H1 (cell line): ENCODE data around the gene MDH1. TPM values are rescaled to one million over a fixed set of nuclear protein-coding genes. Genes with fewer than 3 reads are reported as not detected.

Source experiments
- CTCF ChIA-PET: fragments of 300-600 bp; sonication (Branson Sonifier 250); formaldehyde crosslinking; loops from one replicate; lab custom pipeline; 2021; ENCODE audit not compliant: partially characterized antibody; lab: Charles Lee
- POLR2A ChIA-PET: fragments of 300-600 bp; sonication (Branson Sonifier 250); formaldehyde crosslinking; loops from one replicate; lab custom pipeline; 2021; ENCODE audit warnings: inconsistent platforms; ENCODE audit not compliant: partially characterized antibody; lab: Charles Lee
- DNase-seq, 2 experiments: peaks; one replicate each; pipeline versions ENCODE4 v3.0.0 to v3.0.0-alpha.2; 2010 to 2022; ENCODE audit warnings: low spot score in 2 of 2, low read depth in 1 of 2, mixed read lengths in 1 of 2
- FAIRE-seq: peaks from 2 replicates; lab custom pipeline; 2011; peaks lifted over from hg19 to GRCh38; lab: Jason Lieb, UNC
- H2AFZ ChIP-seq: 2 replicates; pipeline ENCODE4 v1.8.1; 2012; ENCODE audit warnings: low read length, inconsistent platforms
- H2AK5ac ChIP-seq: 2 replicates; pipeline ENCODE4 v1.6.1; 2013; ENCODE audit warnings: low read depth, low read length
- H2BK120ac ChIP-seq: replicated peaks from 2 replicates; pipeline ENCODE3; 2013; ENCODE audit warnings: low read depth, low read length, inconsistent platforms
- H2BK12ac ChIP-seq: 2 replicates; pipeline ENCODE4 v1.6.1; 2013; ENCODE audit warnings: low read depth, low read length
- H2BK15ac ChIP-seq: 2 replicates; pipeline ENCODE4 v1.6.1; 2013; ENCODE audit warnings: low read length
- H2BK20ac ChIP-seq: 2 replicates; pipeline ENCODE4 v1.6.1; 2013; ENCODE audit warnings: low read length
- H2BK5ac ChIP-seq: 2 replicates; pipeline ENCODE4 v1.6.1; 2013; ENCODE audit warnings: low read depth, low read length
- H3K14ac ChIP-seq: 2 replicates; pipeline ENCODE4 v1.6.1; 2013; ENCODE audit warnings: inconsistent platforms; ENCODE audit not compliant: insufficient read length
- H3K18ac ChIP-seq: 2 replicates; pipeline ENCODE4 v1.6.1; 2013; ENCODE audit warnings: low read length; ENCODE audit errors: extremely low read depth
- H3K23ac ChIP-seq: 2 replicates; pipeline ENCODE4 v1.6.1; 2013; ENCODE audit warnings: inconsistent platforms; ENCODE audit not compliant: insufficient read length
- H3K23me2 ChIP-seq: 2 replicates; pipeline ENCODE4 v1.6.1; 2013; ENCODE audit warnings: low read depth, low read length
- H3K27ac ChIP-seq: 2 replicates; pipeline ENCODE4 v1.6.1; 2011; ENCODE audit warnings: low read depth, low read length, inconsistent platforms
- H3K27me3 ChIP-seq, 4 experiments: replicated peaks in 1 of 4; 1 replicate in 1 of 4; 2 replicates in 3 of 4; pipeline versions ENCODE4 v1.6.1 to v1.8.1; 2011 to 2013; ENCODE audit warnings: low read length in 3 of 4, mild to moderate bottlenecking in 3 of 4, inconsistent platforms in 2 of 4, mixed read lengths in 2 of 4, moderate library complexity in 1 of 4; ENCODE audit not compliant: control insufficient read depth in 3 of 4, insufficient read depth in 3 of 4; ENCODE audit errors: extremely low read depth in 1 of 4
- H3K36me3 ChIP-seq, 4 experiments: 2 replicates each; pipeline versions ENCODE4 v1.6.1 to v1.8.1; 2011 to 2013; ENCODE audit warnings: mild to moderate bottlenecking in 4 of 4, low read length in 3 of 4, moderate library complexity in 2 of 4, control low read depth in 1 of 4, inconsistent platforms in 1 of 4; ENCODE audit not compliant: insufficient read depth in 4 of 4, control insufficient read depth in 2 of 4
- H3K4ac ChIP-seq: replicated peaks from 2 replicates; pipeline ENCODE3; 2013; ENCODE audit warnings: low read length, low read depth, mixed read lengths, inconsistent platforms; ENCODE audit not compliant: insufficient read length
- H3K4me1 ChIP-seq, 4 experiments: replicated peaks in 1 of 4; 1 replicate in 1 of 4; 2 replicates in 3 of 4; pipeline versions ENCODE4 v1.6.1 to v1.8.1; 2011 to 2013; ENCODE audit warnings: low read length in 3 of 4, inconsistent platforms in 2 of 4, mixed read lengths in 1 of 4; ENCODE audit not compliant: insufficient read depth in 4 of 4, control insufficient read depth in 3 of 4
- H3K4me2 ChIP-seq, 2 experiments: 2 replicates each; pipeline versions ENCODE4 v1.6.1 to v1.8.1; 2011 to 2013; ENCODE audit warnings: low read depth in 2 of 2, low read length in 2 of 2, control low read depth in 1 of 2, inconsistent platforms in 1 of 2, mild to moderate bottlenecking in 1 of 2; ENCODE audit not compliant: insufficient read depth in 1 of 2
- H3K4me3 ChIP-seq, 4 experiments: fragments of 200-600, 300-600 bp in 1 of 4; sonication (generic), shearing (Covaris generic), sonication (Bioruptor Twin) in 1 of 4; 2 replicates each; pipeline versions ENCODE4 v1.5.1 to v1.8.1; 2011 to 2016; ENCODE audit warnings: low read length in 4 of 4, low read depth in 3 of 4, control low read depth in 2 of 4, inconsistent platforms in 2 of 4, mild to moderate bottlenecking in 2 of 4, mixed read lengths in 1 of 4, moderate library complexity in 1 of 4; ENCODE audit not compliant: insufficient read depth in 2 of 4; ENCODE audit errors: extremely low read depth in 1 of 4
- H3K56ac ChIP-seq: replicated peaks from 2 replicates; pipeline ENCODE3; 2013; ENCODE audit warnings: low read depth, mild to moderate bottlenecking, mixed read lengths, low read length, inconsistent platforms; ENCODE audit not compliant: insufficient read length
- H3K79me1 ChIP-seq: 2 replicates; pipeline ENCODE4 v1.6.1; 2013; ENCODE audit warnings: low read depth, low read length, control low read depth
- H3K79me2 ChIP-seq, 2 experiments: 2 replicates each; pipeline versions ENCODE4 v1.6.1 to v1.8.1; 2012 to 2013; ENCODE audit warnings: low read length in 2 of 2, mild to moderate bottlenecking in 2 of 2, inconsistent platforms in 1 of 2; ENCODE audit not compliant: insufficient read depth in 2 of 2, control insufficient read depth in 1 of 2
- H3K9ac ChIP-seq, 4 experiments: replicated peaks in 1 of 4; 1 replicate in 1 of 4; 2 replicates in 3 of 4; pipeline versions ENCODE4 v1.6.1 to v1.8.1; 2011 to 2013; ENCODE audit warnings: low read depth in 3 of 4, low read length in 3 of 4, control low read depth in 2 of 4, mild to moderate bottlenecking in 2 of 4, moderate library complexity in 2 of 4, inconsistent platforms in 1 of 4; ENCODE audit errors: extremely low read depth in 1 of 4
- H3K9me3 ChIP-seq, 2 experiments: 2 replicates each; pipeline versions ENCODE4 v1.6.1 to v1.8.1; 2012 to 2013; ENCODE audit warnings: mild to moderate bottlenecking in 2 of 2, moderate library complexity in 2 of 2, control low read depth in 1 of 2, inconsistent platforms in 1 of 2, low read depth in 1 of 2, low read length in 1 of 2, mixed read lengths in 1 of 2; ENCODE audit not compliant: insufficient read depth in 2 of 2
- H4K20me1 ChIP-seq, 2 experiments: replicated peaks in 1 of 2; 2 replicates each; pipeline versions ENCODE3 to v1.8.1; 2011 to 2013; ENCODE audit warnings: inconsistent platforms in 2 of 2, low read length in 2 of 2, mild to moderate bottlenecking in 1 of 2; ENCODE audit not compliant: insufficient read depth in 2 of 2, control insufficient read depth in 1 of 2
- H4K5ac ChIP-seq: 2 replicates; pipeline ENCODE4 v1.6.1; 2013; ENCODE audit warnings: low read length, low read depth, mixed read lengths, inconsistent platforms; ENCODE audit not compliant: insufficient read length
- H4K8ac ChIP-seq: 2 replicates; pipeline ENCODE4 v1.8.0; 2013; ENCODE audit warnings: mild to moderate bottlenecking, moderate library complexity, low read length, inconsistent platforms; ENCODE audit not compliant: insufficient read depth; ENCODE audit errors: extremely low read depth
- H4K91ac ChIP-seq: replicated peaks from 2 replicates; pipeline ENCODE3; 2013; ENCODE audit warnings: low read length, mixed read lengths, inconsistent platforms; ENCODE audit not compliant: insufficient read length
- BCL11A ChIP-seq, 2 experiments: IDR thresholded peaks; one replicate each; pipeline ENCODE4 v1.6.1; 2011; ENCODE audit warnings: low read depth in 2 of 2, low read length in 2 of 2, mild to moderate bottlenecking in 2 of 2
- BRCA1 ChIP-seq: IDR thresholded peaks from 2 replicates; pipeline ENCODE4 v1.6.1; 2012; ENCODE audit warnings: low read depth, low read length, improper control_type of control experiment
- CHD2 ChIP-seq: IDR thresholded peaks from 2 replicates; pipeline ENCODE4 v1.6.1; 2012; ENCODE audit warnings: low read length, improper control_type of control experiment
- FOSL1 ChIP-seq: IDR thresholded peaks from 2 replicates; pipeline ENCODE4 v1.6.1; 2011; ENCODE audit warnings: mild to moderate bottlenecking, low read depth, low read length, moderate library complexity; ENCODE audit not compliant: insufficient read depth
- JUN ChIP-seq: IDR thresholded peaks from 2 replicates; pipeline ENCODE4 v1.6.1; 2011; ENCODE audit warnings: low read depth, mild to moderate bottlenecking, improper control_type of control experiment, low read length
- KDM4A ChIP-seq: IDR thresholded peaks from one replicate; pipeline ENCODE4 v1.7.1; 2012; ENCODE audit warnings: low read depth, mild to moderate bottlenecking, moderate library complexity, low read length, inconsistent platforms; ENCODE audit not compliant: severe bottlenecking
- NANOG ChIP-seq: IDR thresholded peaks from 2 replicates; pipeline ENCODE4 v1.6.1; 2011; ENCODE audit warnings: low read length, low read depth, mild to moderate bottlenecking, inconsistent platforms; ENCODE audit not compliant: insufficient read depth, poor library complexity, severe bottlenecking
- NRF1 ChIP-seq: IDR thresholded peaks from 2 replicates; pipeline ENCODE4 v1.6.1; 2011; ENCODE audit warnings: mild to moderate bottlenecking, low read depth, low read length, improper control_type of control experiment
- TCF12 ChIP-seq: IDR thresholded peaks from 2 replicates; pipeline ENCODE4 v1.6.1; 2011; ENCODE audit warnings: low read depth, mild to moderate bottlenecking, low read length
- WGBS, 2 experiments: shearing (Covaris generic) in 1 of 2; methylation state at CpG; one replicate each; pipeline versions ENCODE4 v1.1.6 to v1.1.7; 2013 to 2015; ENCODE audit warnings: low lambda C conversion rate in 2 of 2, mixed read lengths in 2 of 2, inconsistent platforms in 1 of 2, low coverage in 1 of 2, missing lambda C conversion rate in 1 of 2; ENCODE audit not compliant: insufficient replicate concordance in 2 of 2, insufficient coverage in 1 of 2, insufficient read length in 1 of 2; ENCODE audit errors: extremely low coverage in 1 of 2, missing lambda C conversion rate in 1 of 2; 5-methylcytosine and 5-hydroxymethylcytosine counted together
- polyA plus RNA-seq, 7 experiments: library from polyadenylated mRNA; depleted of rRNA in 3 of 7; stranded (reverse) in 5 of 7; unstranded in 2 of 7; fragments of >200 nt in 5 of 7; fragments of 200-250 nt in 2 of 7; gene quantifications; 1 replicate in 5 of 7; 2 replicates in 1 of 7; 4 replicates in 1 of 7; pipeline versions ENCODE4 v1.2.1 to v1.2.3, GENCODE V29; 2011 to 2013; ENCODE audit warnings: missing spikeins in 2 of 7, mixed read lengths in 2 of 7
- total RNA-seq: library from RNA; stranded (reverse); fragmentation: NEBNext Ultra II Directional; extraction: Animal tissue kit (Norgen Biotek cat#: 25700); gene quantifications from 2 replicates; pipeline ENCODE4 v1.2.1, GENCODE V29; 2021
- TF ChIP-seq, protein P1 (sequence below): IDR thresholded peaks from 2 replicates; pipeline ENCODE4 v1.6.1; 2012; ENCODE audit warnings: inconsistent platforms
- TF ChIP-seq, protein P2 (sequence below), 3 experiments: IDR thresholded peaks; 1 replicate in 2 of 3; 2 replicates in 1 of 3; pipeline versions ENCODE4 v1.5.1 to v1.6.1; 2011; ENCODE audit warnings: low read length in 3 of 3, mild to moderate bottlenecking in 3 of 3, inconsistent platforms in 2 of 3, low read depth in 1 of 3, moderate library complexity in 1 of 3; ENCODE audit not compliant: insufficient read depth in 1 of 3; ENCODE audit errors: control extremely low read depth in 1 of 3

The MDH1 gene
- total and polyA plus RNA-seq, 2 of the 8 experiments (the other 6 are each of a cell fraction or from before 2014, with no cell fraction given) = 353 to 376 TPM

DNA sequence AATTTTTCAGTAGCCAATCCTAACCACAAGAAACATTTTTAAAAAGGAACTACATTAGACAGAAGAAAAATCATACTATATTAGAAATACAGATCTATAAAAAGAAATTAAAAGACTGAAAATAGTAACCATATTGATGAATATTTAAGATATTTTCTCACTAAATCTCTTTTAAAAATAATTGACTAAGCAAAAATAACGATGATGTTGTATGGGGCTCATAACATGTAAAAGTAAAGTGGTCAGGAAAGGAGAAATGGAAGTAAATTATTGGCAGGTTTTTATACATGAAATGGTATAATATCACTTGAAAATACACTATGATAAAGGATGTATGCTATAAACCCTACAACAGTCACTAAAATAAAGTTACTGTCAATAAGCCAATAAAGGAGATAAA lies 5.9 kb upstream of the MDH1 start:
- Histone ChIP-seq H3K23me2 (peaks cover under 1% of the 10 kb centered on the region; the same call in 1 of the 2 replicates), H3K4me3 (no peak overlapping the region), H2BK12ac (no peak overlapping the region), H4K20me1 (no peaks in the 10 kb centered on the region), H2AK5ac (no peak overlapping the region), H3K14ac (no peak overlapping the region), H3K4ac (no peak overlapping the region), H4K5ac (no peak overlapping the region), H3K9ac (no peak overlapping the region), H3K27ac (no peak overlapping the region), H3K27me3 (no peaks in the 10 kb centered on the region), H3K36me3 (no peaks in the 10 kb centered on the region), H3K56ac (no peak overlapping the region), H3K23ac (no peak overlapping the region), H2BK20ac (no peak overlapping the region), H4K91ac (no peak overlapping the region), H2BK120ac (no peak overlapping the region), H3K4me2 (no peak overlapping the region), H3K79me1 (peaks cover 2% of the 10 kb centered on the region; the same call in 1 of the 2 replicates), H3K79me2 (peaks cover 5 to 100% of the 10 kb centered on the region in 2 experiments; a peak in 3 of 4 replicates), H3K4me1 (peaks cover 0 to 6% (median 3%) of the 10 kb centered on the region in 4 experiments; a peak in 4 of 7 replicates), H2AFZ (no peak overlapping the region), H2BK15ac (no peak overlapping the region), H3K18ac (no peak overlapping the region), H4K8ac (no peak overlapping the region), H3K9me3 (no peaks in the 10 kb centered on the region), H2BK5ac (no peak overlapping the region)
- ChIA-PET POLR2A (no interaction called here), CTCF (interaction anchor here (1.0 to 1.3 kb wide), 3 partner anchors 13 to 275 kb away, joined by 3 to 4 read pairs (median 3); no protein-coding TSS in a partner anchor)
- DNase-seq (no peak), FAIRE-seq (no peak)
- 83% methylated on average over 1 of the region's 1 CpG; no CpG with 5 or more reads in 1 of the 2 experiments for WGBS, 2 experiments
- no peak for TF ChIP-seq KDM4A
- TF ChIP-seq FOSL1 = no peak
- TF ChIP-seq, protein P1, sequence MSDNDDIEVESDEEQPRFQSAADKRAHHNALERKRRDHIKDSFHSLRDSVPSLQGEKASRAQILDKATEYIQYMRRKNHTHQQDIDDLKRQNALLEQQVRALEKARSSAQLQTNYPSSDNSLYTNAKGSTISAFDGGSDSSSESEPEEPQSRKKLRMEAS = no peak
- no peak for TF ChIP-seq CHD2
- TF ChIP-seq NANOG = no peak
- TF ChIP-seq BRCA1 = no peak
- no peak for TF ChIP-seq JUN
- TF ChIP-seq, protein P2, sequence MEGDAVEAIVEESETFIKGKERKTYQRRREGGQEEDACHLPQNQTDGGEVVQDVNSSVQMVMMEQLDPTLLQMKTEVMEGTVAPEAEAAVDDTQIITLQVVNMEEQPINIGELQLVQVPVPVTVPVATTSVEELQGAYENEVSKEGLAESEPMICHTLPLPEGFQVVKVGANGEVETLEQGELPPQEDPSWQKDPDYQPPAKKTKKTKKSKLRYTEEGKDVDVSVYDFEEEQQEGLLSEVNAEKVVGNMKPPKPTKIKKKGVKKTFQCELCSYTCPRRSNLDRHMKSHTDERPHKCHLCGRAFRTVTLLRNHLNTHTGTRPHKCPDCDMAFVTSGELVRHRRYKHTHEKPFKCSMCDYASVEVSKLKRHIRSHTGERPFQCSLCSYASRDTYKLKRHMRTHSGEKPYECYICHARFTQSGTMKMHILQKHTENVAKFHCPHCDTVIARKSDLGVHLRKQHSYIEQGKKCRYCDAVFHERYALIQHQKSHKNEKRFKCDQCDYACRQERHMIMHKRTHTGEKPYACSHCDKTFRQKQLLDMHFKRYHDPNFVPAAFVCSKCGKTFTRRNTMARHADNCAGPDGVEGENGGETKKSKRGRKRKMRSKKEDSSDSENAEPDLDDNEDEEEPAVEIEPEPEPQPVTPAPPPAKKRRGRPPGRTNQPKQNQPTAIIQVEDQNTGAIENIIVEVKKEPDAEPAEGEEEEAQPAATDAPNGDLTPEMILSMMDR (IDR thresholded peaks at IDR 0.05; ENCODE audit: control extremely low read depth in 1 of 3, insufficient read depth in 1 of 3, low read depth in 1 of 3, low read length in 3 of 3) = no peak
- TF ChIP-seq NRF1 = no peak
- TF ChIP-seq BCL11A (IDR thresholded peaks at IDR 0.05; ENCODE audit: low read depth in 2 of 2, low read length in 2 of 2) = no peak
- TF ChIP-seq TCF12 = no peak
